ENCODE data around the gene MSH3. TPM values are rescaled to one million over a fixed set of nuclear protein-coding genes. Genes with fewer than 3 reads are reported as not detected.
"Not testable (repeated sequence)": the region's sequence is repeated elsewhere in the genome, so short reads cannot be mapped to it uniquely, and the experiment has no call there.

The MSH3 gene
- polyA plus RNA-seq, 2 of the 4 experiments (the other 2 are of a cell fraction): 9.3 to 13.1 TPM

DNA sequence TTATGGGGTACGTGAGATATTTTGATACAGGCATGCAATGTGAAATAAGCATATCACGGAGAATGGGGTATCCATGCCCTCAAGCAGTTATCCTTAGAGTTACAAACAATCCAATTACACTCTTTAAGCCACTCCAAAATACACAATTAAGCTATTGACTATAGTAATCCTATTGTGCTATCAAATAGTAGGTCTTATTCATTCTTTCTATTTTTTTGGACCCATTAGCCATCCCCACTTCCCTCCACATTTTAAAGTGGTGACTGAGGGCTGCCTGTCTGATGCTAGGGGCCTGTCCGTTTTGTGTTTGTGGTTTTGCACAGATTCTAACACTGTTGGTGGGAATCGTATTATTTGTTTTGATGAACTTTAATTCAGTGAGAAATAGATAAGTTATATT lies 130.0 kb downstream of the MSH3 start:
- 93% methylated on average over 4 of the region's 4 CpGs for WGBS (ENCODE audit: missing lambda C conversion rate)

DNA sequence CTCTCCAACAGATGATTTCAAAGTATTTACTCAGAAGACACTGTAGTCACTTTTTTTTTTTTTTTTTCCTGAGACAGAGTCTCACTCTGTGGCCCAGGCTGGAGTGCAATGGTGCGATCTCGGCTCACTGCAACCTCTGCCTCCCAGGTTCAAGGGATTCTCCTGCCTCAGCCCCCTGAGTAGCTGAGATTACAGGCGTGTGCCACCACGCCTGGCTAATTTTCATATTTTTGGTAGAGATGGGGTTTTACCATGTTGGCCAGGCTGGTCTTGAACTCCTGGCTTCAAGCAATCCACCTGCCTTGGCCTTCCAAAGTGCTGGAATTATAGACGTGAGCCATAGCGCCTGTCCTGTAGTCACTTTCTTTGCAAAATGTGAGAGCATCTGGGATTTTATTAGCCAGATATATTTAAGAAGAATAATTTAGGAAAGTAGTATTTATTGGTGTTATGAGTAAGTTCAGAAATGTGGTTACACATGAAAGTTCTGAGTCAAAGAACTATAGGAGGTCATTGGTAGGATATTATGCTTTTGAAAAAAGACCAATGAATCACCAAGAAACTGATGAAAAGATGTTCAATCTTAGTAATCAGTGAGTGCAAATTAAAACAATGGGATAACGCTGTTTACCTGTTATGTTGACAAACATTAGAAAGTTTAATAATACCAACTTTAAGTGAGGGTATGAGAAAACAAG lies 135.0 kb downstream of the MSH3 start:
- H3K4me1 ChIP-seq; H3K9me3 ChIP-seq; FAIRE-seq; DNase-seq (ENCODE audit: low read depth in 1 of 2, low spot score in 1 of 2); POLR2A ChIA-PET; H3K27ac ChIP-seq; CTCF ChIA-PET; H3K4me2 ChIP-seq; H3K4me3 ChIP-seq; ATAC-seq: not testable (repeated sequence)
- 94% methylated on average over 5 of the region's 7 CpGs for WGBS (ENCODE audit: missing lambda C conversion rate)

More for the DNA sequence above, 130.0 kb downstream of the MSH3 start:
- Histone ChIP-seq H3K27ac (no peak overlapping the region), H3K4me1 (peaks cover 21% of the 10 kb centered on the region), H3K4me3 (no peak overlapping the region), H3K4me2 (no peak overlapping the region), H3K9me3 (no peaks in the 10 kb centered on the region)
- FAIRE-seq (no peak), DNase-seq (ENCODE audit: low read depth in 1 of 2, low spot score in 1 of 2) (no peak), ATAC-seq (no peak)
- ChIA-PET CTCF (interaction anchor here (0.8 kb wide), 1 partner anchor 381 kb away, joined by 3 read pairs; no protein-coding TSS in a partner anchor), POLR2A (no interaction called here)
- TF ChIP-seq, protein P1, sequence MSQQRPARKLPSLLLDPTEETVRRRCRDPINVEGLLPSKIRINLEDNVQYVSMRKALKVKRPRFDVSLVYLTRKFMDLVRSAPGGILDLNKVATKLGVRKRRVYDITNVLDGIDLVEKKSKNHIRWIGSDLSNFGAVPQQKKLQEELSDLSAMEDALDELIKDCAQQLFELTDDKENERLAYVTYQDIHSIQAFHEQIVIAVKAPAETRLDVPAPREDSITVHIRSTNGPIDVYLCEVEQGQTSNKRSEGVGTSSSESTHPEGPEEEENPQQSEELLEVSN (IDR thresholded peaks at IDR 0.05; ENCODE audit: borderline replicate concordance, low read depth): no peak
- TF ChIP-seq EHMT2 (IDR thresholded peaks at IDR 0.05; ENCODE audit: low read depth) (no peak), EHF (CRISPR knock-in tag; IDR thresholded peaks at IDR 0.05) (no peak), CBX8 (IDR thresholded peaks at IDR 0.05) (no peak), MYC (IDR thresholded peaks at IDR 0.05; ENCODE audit: borderline replicate concordance, low read length) (no peak), MAFK (IDR thresholded peaks at IDR 0.05; ENCODE audit: partially characterized antibody) (no peak), HMGXB4 (CRISPR knock-in tag; IDR thresholded peaks at IDR 0.05; ENCODE audit: borderline replicate concordance) (no peak), FOSB (CRISPR knock-in tag; IDR thresholded peaks at IDR 0.05) (no peak), FOSL2 (IDR thresholded peaks at IDR 0.05) (no peak), FOSL2 (CRISPR knock-in tag; IDR thresholded peaks at IDR 0.05) (no peak), POLR2AphosphoS2 (conservative IDR thresholded peaks at IDR 0.05; ENCODE audit: low read length) (no peak), ZFP36 (IDR thresholded peaks at IDR 0.05; ENCODE audit: borderline replicate concordance, partially characterized antibody) (no peak), HDAC2 (IDR thresholded peaks at IDR 0.05) (no peak), ZSCAN20 (CRISPR knock-in tag; IDR thresholded peaks at IDR 0.05) (no peak), ELK1 (IDR thresholded peaks at IDR 0.05; ENCODE audit: low read depth, low read length) (no peak)

GRCh38 chr5:80790698-80791097 lies 136.2 kb downstream of the MSH3 start:
- ATAC-seq (no peak), FAIRE-seq (no peak), DNase-seq (ENCODE audit: low read depth in 1 of 2, low spot score in 1 of 2) (no peak)
- CTCF ChIA-PET: no interaction called here
- POLR2A ChIA-PET: no interaction called here
- no peak for TF ChIP-seq EP300 (IDR thresholded peaks at IDR 0.05)
- TF ChIP-seq ZSCAN20 (CRISPR knock-in tag; IDR thresholded peaks at IDR 0.05): no peak
- peak; percentile 80 for TF ChIP-seq MAFK (IDR thresholded peaks at IDR 0.05; ENCODE audit: partially characterized antibody)
- no peak overlapping the region for H3K27ac ChIP-seq
- no peak overlapping the region for H3K4me2 ChIP-seq
- no peak overlapping the region for H3K4me3 ChIP-seq
- no peaks in the 10 kb centered on the region for H3K9me3 ChIP-seq
- 80% methylated on average over 3 of the region's 3 CpGs for WGBS (ENCODE audit: missing lambda C conversion rate)
- no peaks in the 10 kb centered on the region for H3K4me1 ChIP-seq

GRCh38 chr5:80793354-80793753 lies 138.9 kb downstream of the MSH3 start:
- H3K9me3 ChIP-seq: no peaks in the 10 kb centered on the region
- no peak overlapping the region for H3K4me2 ChIP-seq
- WGBS (ENCODE audit: missing lambda C conversion rate): 72% methylated on average over 1 of the region's 1 CpG
- CTCF ChIA-PET: no interaction called here
- no peaks in the 10 kb centered on the region for H3K4me1 ChIP-seq
- no peak for ATAC-seq
- POLR2A ChIA-PET: no interaction called here
- no peak overlapping the region for H3K4me3 ChIP-seq
- no peak for FAIRE-seq
- DNase-seq (ENCODE audit: low read depth in 1 of 2, low spot score in 1 of 2): no peak
- H3K27ac ChIP-seq: no peak overlapping the region
- TF ChIP-seq ELK1 (IDR thresholded peaks at IDR 0.05; ENCODE audit: low read depth, low read length) (no peak), NPAS2 (CRISPR knock-in tag; IDR thresholded peaks at IDR 0.05; ENCODE audit: borderline replicate concordance) (no peak), MAX (IDR thresholded peaks at IDR 0.05) (no peak), MYC (IDR thresholded peaks at IDR 0.05; ENCODE audit: borderline replicate concordance, low read length) (no peak), RCOR1 (IDR thresholded peaks at IDR 0.05; ENCODE audit: low read depth, low read length) (no peak), HOXA7 (CRISPR knock-in tag; IDR thresholded peaks at IDR 0.05) (no peak), KDM1A (IDR thresholded peaks at IDR 0.05; ENCODE audit: low read depth) (no peak)
- TF ChIP-seq, protein P2, sequence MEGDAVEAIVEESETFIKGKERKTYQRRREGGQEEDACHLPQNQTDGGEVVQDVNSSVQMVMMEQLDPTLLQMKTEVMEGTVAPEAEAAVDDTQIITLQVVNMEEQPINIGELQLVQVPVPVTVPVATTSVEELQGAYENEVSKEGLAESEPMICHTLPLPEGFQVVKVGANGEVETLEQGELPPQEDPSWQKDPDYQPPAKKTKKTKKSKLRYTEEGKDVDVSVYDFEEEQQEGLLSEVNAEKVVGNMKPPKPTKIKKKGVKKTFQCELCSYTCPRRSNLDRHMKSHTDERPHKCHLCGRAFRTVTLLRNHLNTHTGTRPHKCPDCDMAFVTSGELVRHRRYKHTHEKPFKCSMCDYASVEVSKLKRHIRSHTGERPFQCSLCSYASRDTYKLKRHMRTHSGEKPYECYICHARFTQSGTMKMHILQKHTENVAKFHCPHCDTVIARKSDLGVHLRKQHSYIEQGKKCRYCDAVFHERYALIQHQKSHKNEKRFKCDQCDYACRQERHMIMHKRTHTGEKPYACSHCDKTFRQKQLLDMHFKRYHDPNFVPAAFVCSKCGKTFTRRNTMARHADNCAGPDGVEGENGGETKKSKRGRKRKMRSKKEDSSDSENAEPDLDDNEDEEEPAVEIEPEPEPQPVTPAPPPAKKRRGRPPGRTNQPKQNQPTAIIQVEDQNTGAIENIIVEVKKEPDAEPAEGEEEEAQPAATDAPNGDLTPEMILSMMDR (IDR thresholded peaks at IDR 0.05): no peak
- TF ChIP-seq, protein P1 (IDR thresholded peaks at IDR 0.05; ENCODE audit: borderline replicate concordance, low read depth): no peak
